Mucosa of descending colon (tissue), 3 donors: ENCODE results near the gene VSTM2B. TPM values are rescaled to one million over a fixed set of nuclear protein-coding genes. Genes with fewer than 3 reads are reported as not detected.

Experiments
- ATAC-seq: fragments of 200-7000 bp; cut with Tn5 transposase; one replicate; pipeline ENCODE4 v1.9.1; 2020; ENCODE audit warnings: mild to moderate bottlenecking, moderate library complexity
- DNase-seq, 3 donors: peaks; one replicate each; pipeline ENCODE4 v3.0.0-alpha.2; 2020
- H3K36me3 ChIP-seq: fragments of 200-600 bp; one replicate; pipeline ENCODE4 v1.8.0; 2021; ENCODE audit warnings: low read depth, mild to moderate bottlenecking
- H3K4me1 ChIP-seq: fragments of 200-600 bp; one replicate; pipeline ENCODE4 v1.8.0; 2021; ENCODE audit warnings: low read depth, mild to moderate bottlenecking
- H3K4me3 ChIP-seq: fragments of 200-600 bp; one replicate; pipeline ENCODE4 v1.8.0; 2021; ENCODE audit warnings: mild to moderate bottlenecking
- H3K9me3 ChIP-seq: fragments of 200-600 bp; one replicate; pipeline ENCODE4 v1.8.0; 2021; ENCODE audit warnings: mild to moderate bottlenecking
- CTCF ChIP-seq: fragments of 200-600 bp; IDR thresholded peaks from one replicate; pipeline ENCODE4 v1.8.0; 2022; ENCODE audit warnings: antibody characterized with exemption, mild to moderate bottlenecking
- intact Hi-C, 2 donors: fragments of 100-400 bp; cut with DNase I in 1 of 2; cut with micrococcal nuclease in 1 of 2; formaldehyde crosslinking; loops; one replicate each; pipeline versions ENCODE4 v1.11.0 to v1.11.1; 2022; cut with DNase I, micrococcal nuclease
- total RNA-seq, 3 donors: library from RNA; stranded (reverse); fragmentation: NEBNext Ultra II Directional in 2 of 3; extraction: Animal tissue kit (Norgen Biotek cat#: 25700) in 2 of 3; gene quantifications; one replicate each; pipeline versions ENCODE4 v1.2.1 to v1.2.4, GENCODE V29; 2021 to 2023
- donor health status: DM: no; HTN: no; CAD: no; lungs with moderate emphysema.
- donor health status: DM: no; HTN: no; CAD: no.
- donor health status: DM: no; HTN: yes; CAD: no.

Gene VSTM2B
- total RNA-seq, 3 donors from 2014 or later, result 0.32 TPM; not detected in 2

GRCh38 chr19:29538651-29539050 lies 12.9 kb downstream of the VSTM2B start:
- Histone ChIP-seq H3K9me3 (no peaks in the 10 kb centered on the region), H3K4me1 (no peaks in the 10 kb centered on the region), H3K4me3 (no peak overlapping the region), H3K36me3 (no peaks in the 10 kb centered on the region)
- ATAC-seq (no peak), DNase-seq (no peak)
- intact Hi-C loops, result no loop called here
- no peak for TF ChIP-seq CTCF

GRCh38 chr19:29539131-29539530 lies 13.3 kb downstream of the VSTM2B start:
- DNase-seq, result no peak
- intact Hi-C loops, result no loop called here
- no peaks in the 10 kb centered on the region for H3K36me3 ChIP-seq
- H3K4me1 ChIP-seq, result no peaks in the 10 kb centered on the region
- no peaks in the 10 kb centered on the region for H3K9me3 ChIP-seq
- TF ChIP-seq CTCF, result no peak
- no peak for ATAC-seq
- no peak overlapping the region for H3K4me3 ChIP-seq

GRCh38 chr19:29539670-29540069 lies 13.9 kb downstream of the VSTM2B start:
- TF ChIP-seq CTCF, result no peak
- Histone ChIP-seq H3K4me1 (no peaks in the 10 kb centered on the region), H3K4me3 (no peak overlapping the region), H3K36me3 (no peaks in the 10 kb centered on the region), H3K9me3 (no peaks in the 10 kb centered on the region)
- no peak for ATAC-seq
- DNase-seq, result no peak
- intact Hi-C loops, result no loop called here

- ATAC-seq (no peak), DNase-seq (no peak)
- Histone ChIP-seq H3K9me3 (no peaks in the 10 kb centered on the region), H3K4me1 (no peaks in the 10 kb centered on the region), H3K36me3 (no peaks in the 10 kb centered on the region), H3K4me3 (no peak overlapping the region)
- intact Hi-C loops, result no loop called here
- no peak for TF ChIP-seq CTCF
These were observed 14.3 kb downstream of the VSTM2B start for GRCh38 chr19:29540114-29540513.

- intact Hi-C loops, result no loop called here
- H3K4me3 ChIP-seq, result no peak overlapping the region
- ATAC-seq (no peak), DNase-seq (no peak)
- H3K9me3 ChIP-seq, result no peaks in the 10 kb centered on the region
- TF ChIP-seq CTCF, result no peak
- no peaks in the 10 kb centered on the region for H3K4me1 ChIP-seq
- no peaks in the 10 kb centered on the region for H3K36me3 ChIP-seq
These were observed 15.9 kb downstream of the VSTM2B start for GRCh38 chr19:29541473-29542253.
